Kidney epithelial cell (primary cell): ENCODE data around the gene C10orf90. TPM values are rescaled to one million over a fixed set of nuclear protein-coding genes. Genes with fewer than 3 reads are reported as not detected.

Experiments
- DNase-seq: peaks from one replicate; pipeline ENCODE4 v3.0.0-alpha.2; 2010; ENCODE audit warnings: low read depth
- H3K27me3 ChIP-seq: 2 replicates; pipeline ENCODE4 v1.6.0; 2011; ENCODE audit warnings: low read length; ENCODE audit not compliant: control insufficient read depth, insufficient read depth
- H3K36me3 ChIP-seq: 2 replicates; pipeline ENCODE4 v1.5.1; 2011; ENCODE audit warnings: low read length; ENCODE audit not compliant: control insufficient read depth, insufficient read depth
- H3K4me3 ChIP-seq: 2 replicates; pipeline ENCODE4 v1.5.1; 2011; ENCODE audit warnings: low read depth, mild to moderate bottlenecking, control low read depth, low read length
- CTCF ChIP-seq: IDR thresholded peaks from 2 replicates; pipeline ENCODE4 v1.5.1; 2011; ENCODE audit warnings: mild to moderate bottlenecking, moderate library complexity, low read length, control low read depth, inconsistent platforms; ENCODE audit not compliant: insufficient read depth, poor library complexity, severe bottlenecking
- total RNA-seq: library from RNA; depleted of rRNA; stranded (reverse); fragments of >200 nt; gene quantifications from 2 replicates; pipeline ENCODE4 v1.2.3, GENCODE V29; 2015

C10orf90 gene
- total RNA-seq, 1 donor from 2014 or later: not detected

DNA sequence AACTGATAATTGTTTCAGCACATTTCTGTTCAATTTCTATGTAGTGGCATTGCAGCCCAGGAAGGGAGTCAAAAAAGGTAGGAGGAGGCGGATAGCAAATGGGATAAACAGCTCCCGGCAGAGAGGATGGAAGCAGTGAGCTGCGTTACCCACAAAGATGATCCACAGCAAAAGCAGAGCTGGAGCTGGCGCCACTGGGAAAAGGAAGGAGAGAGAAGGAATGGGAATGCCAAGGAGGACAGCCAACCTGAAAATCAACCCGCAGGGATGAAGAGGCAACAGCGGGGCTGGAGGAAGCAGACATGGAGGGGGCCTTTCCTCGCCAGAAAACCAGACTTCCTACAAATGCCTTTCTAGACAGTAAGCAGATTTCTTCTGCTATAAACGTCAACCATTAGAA lies 199.5 kb downstream of the C10orf90 start:
- Histone ChIP-seq H3K36me3 (no peaks in the 10 kb centered on the region), H3K27me3 (no peaks in the 10 kb centered on the region), H3K4me3 (no peak overlapping the region)
- no peak for DNase-seq
- TF ChIP-seq CTCF: no peak

GRCh38 chr10:126469692-126470091 lies 200.8 kb downstream of the C10orf90 start:
- Histone ChIP-seq H3K4me3 (no peak overlapping the region), H3K27me3 (no peaks in the 10 kb centered on the region), H3K36me3 (no peaks in the 10 kb centered on the region)
- no peak for TF ChIP-seq CTCF
- DNase-seq: no peak

DNA sequence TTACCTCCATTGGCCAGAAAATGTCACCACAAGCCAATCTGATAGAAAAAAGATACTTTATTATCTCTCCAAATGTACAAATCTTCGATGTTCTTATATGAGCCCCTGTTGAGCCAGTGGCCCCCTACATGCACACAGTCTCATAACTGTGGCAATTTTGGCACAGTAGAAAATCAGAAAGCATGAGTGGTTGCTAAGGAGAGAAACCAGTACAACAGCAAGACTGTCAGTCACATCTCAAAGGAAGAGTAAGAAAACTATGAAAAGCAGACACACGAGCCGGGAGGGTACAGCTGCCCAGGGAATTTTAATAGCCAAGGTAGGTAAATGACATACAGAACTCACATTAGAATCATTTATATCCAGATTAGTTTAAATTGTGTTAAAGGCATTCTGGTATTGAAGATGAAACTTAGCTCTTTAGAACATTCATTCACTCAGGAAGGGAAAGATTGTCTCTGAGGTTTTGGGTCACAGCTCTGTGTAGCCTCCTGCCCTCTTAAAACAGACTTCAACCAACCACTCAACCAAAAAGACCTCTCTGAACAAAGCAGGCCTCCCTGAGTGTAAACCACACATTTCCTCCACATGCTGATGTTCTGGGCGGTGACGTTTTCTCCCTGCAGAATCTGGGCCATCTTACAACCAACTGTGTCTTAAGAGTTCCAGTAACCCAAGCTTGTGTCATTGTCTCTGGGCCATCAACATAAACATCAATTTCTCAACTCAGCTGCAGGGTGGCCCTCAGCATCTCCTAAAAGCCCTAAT lies 201.4 kb downstream of the C10orf90 start:
- TF ChIP-seq CTCF: no peak
- DNase-seq: no peak
- Histone ChIP-seq H3K36me3 (no peaks in the 10 kb centered on the region), H3K4me3 (no peak overlapping the region), H3K27me3 (no peaks in the 10 kb centered on the region)

GRCh38 chr10:126468467-126468866 lies 202.0 kb downstream of the C10orf90 start:
- no peaks in the 10 kb centered on the region for H3K27me3 ChIP-seq
- no peaks in the 10 kb centered on the region for H3K36me3 ChIP-seq
- DNase-seq: no peak
- no peak for TF ChIP-seq CTCF
- no peak overlapping the region for H3K4me3 ChIP-seq

DNA sequence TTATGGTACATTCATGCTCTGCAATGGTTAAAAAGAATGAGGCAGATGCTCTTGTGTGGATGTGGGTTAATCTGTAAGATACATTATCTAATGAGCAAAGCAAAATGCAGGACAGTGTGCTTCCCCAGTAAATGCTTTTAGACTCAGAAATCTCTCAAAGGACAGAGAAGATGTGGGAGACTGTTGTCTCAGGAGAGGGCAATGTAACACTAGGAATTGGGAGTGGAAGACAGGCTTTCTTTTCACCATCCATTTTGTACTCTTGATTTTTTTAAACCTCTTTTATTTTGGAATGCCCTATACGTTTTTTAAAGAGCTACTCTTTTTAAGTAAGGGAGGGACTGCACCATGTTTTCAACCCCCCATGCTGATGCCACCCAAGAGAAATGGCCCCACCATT lies 204.7 kb downstream of the C10orf90 start:
- DNase-seq: no peak
- TF ChIP-seq CTCF: no peak
- Histone ChIP-seq H3K4me3 (no peak overlapping the region), H3K27me3 (no peaks in the 10 kb centered on the region), H3K36me3 (no peaks in the 10 kb centered on the region)

- no peak for TF ChIP-seq CTCF
- no peaks in the 10 kb centered on the region for H3K27me3 ChIP-seq
These were observed 207.2 kb downstream of the C10orf90 start for GRCh38 chr10:126463286-126463685.

More at GRCh38 chr10:126463286-126463685, 207.2 kb downstream of the C10orf90 start:
- H3K36me3 ChIP-seq: no peaks in the 10 kb centered on the region
- no peak for DNase-seq
- no peak overlapping the region for H3K4me3 ChIP-seq
